Lower leg skin (tissue), 4 donors: ENCODE results near the gene OR2T10. TPM values are rescaled to one million over a fixed set of nuclear protein-coding genes. Genes with fewer than 3 reads are reported as not detected.
"Not testable (repeated sequence)": the region's sequence is repeated elsewhere in the genome, so short reads cannot be mapped to it uniquely, and the experiment has no call there.

Experiments used
- DNase-seq, 2 donors: peaks; one replicate each; pipeline ENCODE4 v3.0.0-alpha.2; 2019; ENCODE audit warnings: low spot score in 2 of 2
- H3K4me3 ChIP-seq: fragments of 200-600 bp; sonication (generic); 2 replicates; pipeline ENCODE4 v1.5.1; 2017; ENCODE audit warnings: mild to moderate bottlenecking, low read depth; ENCODE audit not compliant: poor library complexity, severe bottlenecking
- CTCF ChIP-seq, 3 donors: fragments of 450-650 bp; IDR thresholded peaks; one replicate each; pipeline ENCODE4 v1.5.1; 2016; ENCODE audit warnings: antibody characterized with exemption in 3 of 3, mild to moderate bottlenecking in 3 of 3, moderate library complexity in 2 of 3
- POLR2A ChIP-seq, 2 donors: fragments of 450-650 bp; IDR thresholded peaks; one replicate each; pipeline ENCODE4 v1.6.1; 2016 to 2017; ENCODE audit warnings: antibody characterized with exemption in 2 of 2, mild to moderate bottlenecking in 1 of 2, moderate library complexity in 1 of 2
- WGBS, 2 donors: methylation state at CpG; one replicate each; pipeline ENCODE4 v1.1.5; 2018; 5-methylcytosine and 5-hydroxymethylcytosine counted together
- intact Hi-C: fragments of 100-400 bp; cut with DNase I; formaldehyde crosslinking; loops from one replicate; pipeline ENCODE4 v1.15.0; 2023; ENCODE audit warnings: low total_unique reads
- total RNA-seq, 4 donors: library from RNA; depleted of rRNA; stranded (reverse); fragments of >200 nt; gene quantifications; one replicate each; pipeline ENCODE4 v1.1.0, GENCODE V29; 2016

The OR2T10 gene
- total RNA-seq: not detected

GRCh38 chr1:248597589-248597988 lies at the start of gene OR2T10:
Gene OR2T10, minus strand, starts transcription at chr1:248597700. Its CDS starts 3,932 bp downstream, at chr1:248593768.
- TF ChIP-seq POLR2A (IDR thresholded peaks at IDR 0.05) (no peak), CTCF (IDR thresholded peaks at IDR 0.05) (no peak)
- WGBS, 2 donors: 84 to 92% methylated on average over 3 to 6 of the region's 6 CpGs
- DNase-seq: no peak
- intact Hi-C loops: no loop called here
- H3K4me3 ChIP-seq: no peak within 1 kb of the TSS

- intact Hi-C loops, H3K4me3 ChIP-seq, DNase-seq: not testable (repeated sequence)
- 65 to 100% methylated on average over 1 to 3 of the region's 3 CpGs for WGBS, 2 donors
These were observed 47.7 kb upstream of the OR2T10 start, which contains the start of gene OR2T35 for GRCh38 chr1:248645178-248645577. Gene OR2T35, minus strand, starts transcription at chr1:248645278. Its CDS starts 6,020 bp downstream, at chr1:248639258.

- H3K4me3 ChIP-seq, intact Hi-C loops, DNase-seq: not testable (repeated sequence)
- whole genome bisulfite sequencing, 2 donors: no CpG with 5 or more reads among the region's 4 CpGs
These were observed 45.6 kb upstream of the OR2T10 start for GRCh38 chr1:248642971-248643651.

- intact Hi-C loops, DNase-seq, H3K4me3 ChIP-seq: not testable (repeated sequence)
- 94 to 100% methylated on average over 3 to 4 of the region's 5 CpGs for WGBS, 2 donors
These were observed 44.1 kb upstream of the OR2T10 start for GRCh38 chr1:248641583-248641982.

- DNase-seq, intact Hi-C loops, H3K4me3 ChIP-seq: not testable (repeated sequence)
- no CpG with 5 or more reads among the region's 3 CpGs for WGBS, 2 donors
These were observed 43.4 kb upstream of the OR2T10 start for GRCh38 chr1:248640906-248641305.

GRCh38 chr1:248639652-248640051 lies 42.2 kb upstream of the OR2T10 start:
- intact Hi-C loops, DNase-seq, H3K4me3 ChIP-seq: not testable (repeated sequence)
- WGBS, 2 donors: no CpG with 5 or more reads among the region's 5 CpGs

GRCh38 chr1:248636612-248637011 lies 39.1 kb upstream of the OR2T10 start:
- intact Hi-C loops, H3K4me3 ChIP-seq, DNase-seq: not testable (repeated sequence)
- WGBS, 2 donors: 74% methylated on average over 3 of the region's 5 CpGs; no CpG with 5 or more reads in 1 of the 2 donors

- intact Hi-C loops, DNase-seq, H3K4me3 ChIP-seq: not testable (repeated sequence)
- no CpG with 5 or more reads among the region's 2 CpGs for WGBS, 2 donors
These were observed 37.5 kb upstream of the OR2T10 start, which contains the start of gene OR2T11 for GRCh38 chr1:248634991-248635390. Gene OR2T11, minus strand, starts transcription at chr1:248635091. Its CDS starts 7,963 bp downstream, at chr1:248627128.

GRCh38 chr1:248631354-248632008 lies 34.0 kb upstream of the OR2T10 start:
- 71 to 74% methylated on average over 7 of the region's 7 CpGs for WGBS, 2 donors
- intact Hi-C loops: no loop called here
- TF ChIP-seq CTCF (IDR thresholded peaks at IDR 0.05): no peak
- TF ChIP-seq POLR2A (IDR thresholded peaks at IDR 0.05): no peak
- H3K4me3 ChIP-seq: no peak overlapping the region
- no peak for DNase-seq
